Epidermal melanocyte (primary cell): ENCODE measurements around the gene PLB1.

Experiments used
- DNase-seq: peaks from one replicate; pipeline ENCODE4 v3.0.0; 2011; ENCODE audit warnings: low spot score; ENCODE audit not compliant: insufficient read length

Gene PLB1

GRCh38 chr2:28590496-28591301 lies 94.8 kb downstream of the PLB1 start:
- DNase-seq = no peak

DNA sequence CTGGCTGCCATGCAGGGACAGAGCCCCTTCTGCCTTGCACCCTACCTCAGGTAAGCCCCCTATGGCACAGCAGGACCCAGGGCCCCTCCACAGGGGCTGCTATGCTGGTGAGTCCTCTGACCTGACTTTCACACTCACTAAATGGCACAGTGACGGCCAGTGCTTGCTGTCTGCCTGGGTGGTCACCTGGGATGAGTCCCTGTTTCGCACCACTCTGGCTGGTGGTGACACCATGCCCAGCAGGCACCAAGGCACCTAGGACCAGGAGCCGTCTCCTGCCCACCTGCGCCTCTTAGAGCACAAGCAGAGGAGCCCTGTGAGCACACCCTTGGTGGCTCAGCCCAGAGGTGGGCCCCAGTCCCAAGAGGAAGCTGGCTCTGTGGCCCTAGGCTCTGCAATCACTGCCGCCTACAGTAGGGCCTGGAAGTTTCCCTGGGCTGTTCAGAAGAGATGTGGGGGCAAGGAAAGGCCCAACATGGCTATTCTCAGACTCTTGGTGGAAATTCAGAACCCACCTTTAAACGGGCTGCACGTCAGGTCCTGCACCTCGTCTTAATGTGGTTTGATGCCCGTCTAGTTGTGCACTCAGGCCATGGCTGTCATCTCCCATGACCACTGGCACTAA lies 96.0 kb downstream of the PLB1 start:
- DNase-seq = no peak

DNA sequence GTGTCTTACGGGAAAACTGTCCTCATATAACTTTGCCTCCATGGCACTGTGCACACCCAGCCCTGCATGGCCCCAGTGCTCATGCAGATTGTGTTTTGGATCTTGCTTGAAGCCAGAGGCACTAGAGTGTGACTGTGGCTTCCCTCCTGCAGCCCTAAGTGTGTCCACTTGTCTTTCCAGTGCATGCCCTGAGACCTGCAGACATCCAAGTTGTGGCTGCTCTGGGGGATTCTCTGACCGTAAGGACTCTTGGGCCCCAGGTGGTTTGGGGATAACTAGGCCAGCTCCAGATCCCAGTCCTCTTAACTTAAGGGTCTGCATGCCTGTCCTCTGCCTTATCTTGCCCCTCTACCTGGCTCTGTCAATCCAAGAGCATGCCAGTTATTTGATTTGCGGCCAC lies 96.6 kb downstream of the PLB1 start:
- no peak for DNase-seq

DNA sequence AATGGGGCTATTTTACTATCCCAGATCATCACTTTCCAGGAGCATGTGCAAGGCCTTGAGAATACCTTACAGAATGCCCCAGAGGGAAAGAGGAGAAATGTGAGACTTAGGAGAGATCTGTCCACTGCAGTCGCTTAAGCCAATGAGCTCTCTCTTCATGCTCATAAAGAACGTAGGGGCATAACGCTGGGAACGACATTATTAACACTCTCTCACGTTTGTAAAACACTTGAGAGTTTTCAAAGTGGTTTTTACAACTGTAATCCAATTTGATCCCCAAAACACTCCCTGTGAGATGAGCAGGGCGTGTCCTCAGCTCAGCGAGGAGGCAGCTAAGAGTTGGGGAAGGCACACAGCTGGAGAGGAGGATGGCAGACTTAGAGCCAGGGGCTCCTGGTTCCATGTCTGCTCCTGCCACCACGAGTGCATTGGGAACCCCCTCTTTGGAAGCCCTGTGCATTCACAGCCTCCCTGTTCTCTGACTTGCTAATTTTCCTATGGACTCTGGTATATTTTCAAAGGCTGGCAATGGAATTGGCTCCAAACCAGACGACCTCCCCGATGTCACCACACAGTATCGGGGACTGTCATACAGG lies 97.4 kb downstream of the PLB1 start:
- DNase-seq = no peak

DNA sequence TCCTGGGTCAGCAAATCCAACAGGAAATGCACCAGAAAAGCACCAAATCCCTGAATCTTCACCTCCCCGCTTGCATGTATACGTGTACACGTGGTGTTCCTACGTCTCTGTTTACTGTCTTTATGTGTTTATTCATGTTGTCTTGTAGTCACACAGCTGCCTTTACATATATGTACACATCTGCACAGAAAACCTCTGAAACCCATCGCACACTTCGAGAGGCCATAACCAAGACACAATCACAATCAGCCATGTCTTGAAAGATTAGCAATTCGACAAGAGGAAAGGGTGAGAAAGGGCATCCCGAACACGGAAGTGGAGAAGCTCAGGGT lies 98.1 kb downstream of the PLB1 start:
- DNase-seq = no peak

DNA sequence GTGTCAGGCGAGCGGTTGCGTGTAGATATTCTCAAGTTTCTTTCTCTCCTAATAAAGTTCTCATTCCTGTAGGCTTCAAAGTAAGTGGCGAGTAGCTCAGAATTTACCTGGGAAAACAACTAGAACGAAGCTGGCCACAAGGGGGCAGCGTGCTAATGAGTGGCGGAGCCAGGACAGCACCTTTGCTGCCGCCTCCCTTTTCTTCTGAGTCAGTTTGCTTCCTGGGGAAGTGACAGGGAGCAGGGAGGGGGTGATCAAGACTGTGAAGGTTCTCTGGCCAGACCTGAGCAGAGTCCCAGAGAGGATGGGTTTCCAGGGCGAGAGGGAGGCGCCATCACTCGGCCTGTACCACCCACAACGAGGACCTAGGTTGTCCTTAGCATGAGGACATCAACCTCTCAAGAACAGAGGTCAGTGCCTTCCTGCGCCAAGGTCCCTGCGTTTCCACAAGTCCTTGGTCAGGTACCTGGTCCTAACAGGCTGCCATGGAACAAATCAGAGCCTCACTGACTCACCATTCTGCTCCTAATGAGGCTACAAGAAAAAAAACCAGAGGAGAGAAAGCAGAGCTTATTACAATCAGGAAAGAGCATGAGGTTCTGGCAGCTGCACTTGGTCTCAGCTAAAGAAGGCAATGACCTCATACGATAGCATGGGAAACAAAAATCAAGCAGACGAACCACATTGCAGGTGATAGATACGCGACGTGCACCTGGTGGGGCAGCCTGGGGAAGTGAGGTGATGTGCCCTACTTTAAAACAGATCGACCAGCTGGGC lies 98.7 kb downstream of the PLB1 start:
- peak; percentile 85 for DNase-seq

DNA sequence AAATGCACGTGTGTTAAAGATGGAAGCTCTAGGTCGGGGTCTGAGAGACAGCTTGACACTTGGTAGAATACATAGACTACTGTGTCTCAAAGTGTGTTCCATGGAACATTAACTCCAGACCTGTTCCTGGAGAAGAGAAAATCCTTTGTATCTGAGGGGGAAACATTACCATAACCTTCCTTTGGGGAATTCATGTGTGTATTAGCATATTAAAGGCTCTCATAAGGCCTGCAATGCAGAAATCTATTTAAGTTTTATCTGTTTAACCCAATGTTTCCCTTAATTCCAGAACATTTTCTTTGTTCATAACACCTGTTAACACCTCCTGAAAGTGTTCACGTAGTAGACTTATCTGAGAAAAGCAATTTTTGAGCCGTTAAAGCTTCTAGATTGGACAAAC lies 99.5 kb downstream of the PLB1 start:
- DNase-seq = no peak

DNA sequence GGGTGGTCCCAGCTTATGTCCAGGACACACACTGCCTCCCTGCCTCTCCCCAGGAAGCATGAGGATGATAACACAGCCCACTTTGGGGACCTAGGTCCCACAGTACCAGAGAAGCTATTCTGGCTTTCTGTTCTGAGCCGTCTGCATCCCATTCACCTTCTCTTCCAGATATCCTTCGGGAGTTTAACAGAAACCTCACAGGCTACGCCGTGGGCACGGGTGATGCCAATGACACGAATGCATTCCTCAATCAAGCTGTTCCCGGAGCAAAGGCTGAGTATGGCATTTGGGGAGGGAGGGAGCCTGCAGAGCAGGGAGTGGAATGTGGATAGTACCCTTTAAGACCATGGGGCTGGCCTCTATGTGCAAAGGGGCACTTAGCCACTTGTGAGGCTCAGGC lies 102.6 kb downstream of the PLB1 start:
- DNase-seq = no peak

DNA sequence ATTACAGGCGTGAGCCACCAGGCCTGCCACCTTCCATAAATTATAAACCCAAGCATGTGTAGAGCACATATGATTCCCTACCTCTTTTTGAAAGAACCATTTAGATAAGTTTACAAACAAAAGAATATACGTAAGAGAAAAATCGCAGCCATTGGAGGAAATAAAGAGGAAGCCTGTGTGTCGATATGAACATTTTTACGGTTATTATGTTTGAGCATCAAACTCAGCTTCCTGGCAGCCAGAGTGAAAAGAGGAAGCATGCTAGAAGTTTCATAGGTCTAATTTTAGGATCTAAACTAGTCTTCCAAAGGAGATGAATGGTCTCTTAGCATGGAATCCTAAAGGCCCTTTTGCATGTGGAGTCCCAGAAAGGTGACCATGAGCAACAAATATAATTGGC lies 104.3 kb downstream of the PLB1 start:
- DNase-seq = no peak

- no peak for DNase-seq
Observed at GRCh38 chr2:28601616-28602015, 105.8 kb downstream of the PLB1 start.

DNA sequence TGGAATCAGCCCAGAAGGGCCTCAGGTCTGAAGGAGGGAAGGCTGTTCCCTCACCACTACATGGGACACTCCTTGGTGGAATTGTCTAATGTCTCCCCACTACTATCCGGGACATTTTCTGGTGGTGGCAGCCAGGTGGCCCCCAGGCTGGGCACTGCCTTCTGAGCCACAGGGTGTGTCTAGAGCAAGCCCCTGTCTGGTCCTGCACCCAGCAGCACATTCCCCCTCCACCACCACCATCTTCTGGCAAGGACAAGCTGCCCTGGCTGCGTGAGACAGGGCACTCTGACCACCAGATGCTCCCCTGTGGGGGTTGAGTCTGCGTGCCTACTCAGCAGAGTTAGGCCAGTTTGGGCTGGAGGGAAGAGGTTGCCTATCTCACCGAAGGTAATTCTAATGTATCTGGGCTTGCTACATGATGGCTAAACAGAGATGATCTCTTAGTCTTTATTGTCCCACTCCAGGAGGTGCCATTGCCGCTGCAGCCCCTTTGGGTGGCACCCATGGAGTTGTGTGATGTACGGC lies 106.3 kb downstream of the PLB1 start:
- DNase-seq = no peak

GRCh38 chr2:28602751-28603639 lies 107.1 kb downstream of the PLB1 start:
- DNase-seq = no peak

GRCh38 chr2:28603821-28604220 lies 108.0 kb downstream of the PLB1 start:
- no peak for DNase-seq

GRCh38 chr2:28604284-28604843 lies 108.5 kb downstream of the PLB1 start:
- DNase-seq = no peak

DNA sequence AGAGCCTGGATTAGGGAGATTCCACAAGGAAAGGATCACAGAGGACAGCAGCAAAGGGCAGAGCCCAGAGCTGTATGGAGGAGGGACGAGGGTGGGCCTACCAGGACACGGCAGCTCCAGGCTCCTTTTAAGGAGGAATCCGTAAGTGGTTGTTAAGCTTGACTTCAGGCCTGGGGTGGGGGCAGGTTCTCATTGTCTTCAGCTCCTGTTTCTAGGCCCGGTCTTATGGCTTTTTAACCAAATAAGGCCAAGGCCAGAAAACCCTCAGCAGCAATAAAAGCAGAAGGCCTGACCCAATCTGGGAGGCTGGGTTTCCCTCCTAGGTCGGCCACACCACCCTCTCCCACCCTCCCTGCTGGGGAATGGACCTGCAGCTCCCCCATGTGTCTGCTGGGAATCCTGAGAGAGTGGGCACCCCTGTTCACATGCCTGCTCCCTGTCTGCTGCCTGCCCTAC lies 111.2 kb downstream of the PLB1 start:
- DNase-seq = no peak

DNA sequence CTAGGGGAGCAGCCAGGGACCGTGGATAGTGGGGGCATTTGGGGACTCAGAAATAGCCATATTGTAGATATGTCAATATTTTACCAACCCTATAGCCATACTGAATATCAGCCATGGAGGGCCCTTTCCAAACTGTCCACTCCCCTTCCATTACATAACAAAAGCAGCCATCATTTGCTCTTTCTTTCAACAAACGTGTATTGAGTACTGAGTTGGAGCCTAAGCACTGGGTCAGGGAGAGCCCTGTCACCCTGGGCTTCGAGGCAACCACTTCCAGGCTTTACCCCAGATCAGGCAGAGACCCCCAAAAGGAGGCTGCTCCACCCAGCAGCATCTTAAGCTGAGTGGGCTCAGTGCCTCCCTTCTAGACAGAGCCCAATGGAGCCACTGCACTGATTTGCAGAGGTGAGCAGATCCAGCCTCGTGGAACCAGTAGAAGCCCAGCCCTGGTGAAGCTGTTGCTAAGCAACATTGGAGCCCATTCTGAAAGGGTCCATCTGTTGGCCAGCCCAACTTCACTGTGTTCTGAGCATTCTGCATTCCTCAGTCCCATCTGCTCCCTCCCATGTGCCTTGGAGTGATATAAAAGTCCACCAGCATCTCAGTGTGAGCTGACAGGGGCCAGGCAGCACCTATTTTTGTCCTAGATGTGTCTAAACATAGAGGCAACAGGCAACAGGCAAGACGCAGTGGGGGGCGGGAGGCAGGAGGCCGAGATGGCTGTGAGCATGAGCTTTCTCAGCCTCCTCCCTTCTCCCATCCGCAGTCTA lies 112.1 kb downstream of the PLB1 start:
- no peak for DNase-seq

DNA sequence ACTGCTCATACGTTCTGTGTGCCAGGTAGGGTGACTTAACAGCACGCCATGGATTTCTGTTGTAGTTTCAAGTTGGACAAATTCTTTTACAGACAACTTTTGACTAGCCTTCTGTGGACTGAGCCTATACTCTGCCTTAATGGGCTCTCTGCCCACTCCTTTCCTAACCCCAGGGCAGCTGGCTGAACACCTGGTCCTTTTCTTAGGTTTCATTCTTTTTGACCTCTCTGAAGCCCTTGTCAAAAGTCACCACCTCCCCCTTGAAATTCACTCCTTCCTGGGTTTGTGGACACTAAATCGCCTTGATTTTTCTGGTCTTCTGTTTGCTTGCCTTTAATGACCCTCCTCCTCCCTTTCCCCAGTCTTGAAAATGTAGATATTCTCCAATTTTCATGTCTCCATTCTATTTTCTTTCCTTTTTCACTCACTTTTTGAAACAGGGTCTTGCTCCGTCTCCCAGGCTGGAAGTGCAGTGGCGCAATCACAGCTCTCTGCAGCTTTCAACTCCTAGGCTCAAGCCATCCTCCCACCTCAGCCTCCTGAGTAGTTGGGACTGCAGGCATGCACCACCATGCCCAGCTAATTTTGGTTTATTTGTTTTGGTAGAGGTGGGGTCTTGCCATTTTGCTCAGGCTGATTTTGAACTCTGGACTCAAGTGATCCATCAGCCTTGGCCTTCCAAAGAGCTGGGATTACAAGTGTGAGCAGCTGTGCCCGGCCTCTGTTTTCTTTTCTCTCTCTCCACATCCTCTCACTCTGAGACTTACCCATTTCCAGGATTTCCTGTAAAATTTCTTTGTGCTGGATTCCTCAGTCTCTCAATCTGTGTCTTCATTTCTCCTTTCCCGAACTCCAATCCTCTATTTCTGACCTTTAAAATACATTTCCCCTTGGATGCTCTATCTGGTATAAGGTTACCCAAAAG lies 112.9 kb downstream of the PLB1 start:
- no peak for DNase-seq

- no peak for DNase-seq
Observed at GRCh38 chr2:28610583-28611201, 114.8 kb downstream of the PLB1 start.
